B cell (primary cell): ENCODE data around the gene TMEM30B.

ENCODE experiments used
- EZH2 ChIP-seq: IDR thresholded peaks from 2 replicates; pipeline ENCODE4 v1.6.1; 2012; ENCODE audit warnings: borderline replicate concordance, low read depth, mild to moderate bottlenecking, moderate library complexity, low read length; ENCODE audit not compliant: insufficient read depth, poor library complexity, severe bottlenecking
- TF ChIP-seq, protein P1 (sequence below): fragments of 200-600 bp; IDR thresholded peaks from one replicate; pipeline ENCODE4 v1.8.0; 2022; ENCODE audit warnings: antibody characterized with exemption, mild to moderate bottlenecking

- TF ChIP-seq, protein P1, sequence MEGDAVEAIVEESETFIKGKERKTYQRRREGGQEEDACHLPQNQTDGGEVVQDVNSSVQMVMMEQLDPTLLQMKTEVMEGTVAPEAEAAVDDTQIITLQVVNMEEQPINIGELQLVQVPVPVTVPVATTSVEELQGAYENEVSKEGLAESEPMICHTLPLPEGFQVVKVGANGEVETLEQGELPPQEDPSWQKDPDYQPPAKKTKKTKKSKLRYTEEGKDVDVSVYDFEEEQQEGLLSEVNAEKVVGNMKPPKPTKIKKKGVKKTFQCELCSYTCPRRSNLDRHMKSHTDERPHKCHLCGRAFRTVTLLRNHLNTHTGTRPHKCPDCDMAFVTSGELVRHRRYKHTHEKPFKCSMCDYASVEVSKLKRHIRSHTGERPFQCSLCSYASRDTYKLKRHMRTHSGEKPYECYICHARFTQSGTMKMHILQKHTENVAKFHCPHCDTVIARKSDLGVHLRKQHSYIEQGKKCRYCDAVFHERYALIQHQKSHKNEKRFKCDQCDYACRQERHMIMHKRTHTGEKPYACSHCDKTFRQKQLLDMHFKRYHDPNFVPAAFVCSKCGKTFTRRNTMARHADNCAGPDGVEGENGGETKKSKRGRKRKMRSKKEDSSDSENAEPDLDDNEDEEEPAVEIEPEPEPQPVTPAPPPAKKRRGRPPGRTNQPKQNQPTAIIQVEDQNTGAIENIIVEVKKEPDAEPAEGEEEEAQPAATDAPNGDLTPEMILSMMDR = no peak
- TF ChIP-seq EZH2 = no peak
Observed at GRCh38 chr14:61277232-61277631, 3.9 kb downstream of the TMEM30B start.
